Lung (tissue), 12 donors: Measurements from ENCODE around the gene SECTM1. TPM values are rescaled to one million over a fixed set of nuclear protein-coding genes. Genes with fewer than 3 reads are reported as not detected.

ENCODE experiments used
- ATAC-seq: fragments of 200-7000 bp; cut with Tn5 transposase; one replicate; pipeline ENCODE4 v1.9.1; 2020; ENCODE audit warnings: moderate number of reproducible peaks; ENCODE audit not compliant: insufficient read depth, low FRiP score
- DNase-seq, 3 donors: peaks; one replicate each; pipeline ENCODE4 v3.0.0-alpha.2; 2013 to 2017
- H3K27ac ChIP-seq, 2 donors: one replicate each; pipeline ENCODE4 v1.5.1; 2013; ENCODE audit warnings: mild to moderate bottlenecking in 2 of 2, moderate library complexity in 2 of 2, control low read depth in 1 of 2, inconsistent platforms in 1 of 2, low read depth in 1 of 2, low read length in 1 of 2
- H3K27me3 ChIP-seq, 3 donors: one replicate each; pipeline ENCODE4 v1.5.1; 2013; ENCODE audit warnings: low read length in 2 of 3; ENCODE audit not compliant: control insufficient read depth in 3 of 3, insufficient read depth in 3 of 3
- H3K36me3 ChIP-seq, 4 donors: one replicate each; pipeline ENCODE4 v1.5.1; 2013; ENCODE audit warnings: low read length in 4 of 4, mild to moderate bottlenecking in 1 of 4, moderate library complexity in 1 of 4; ENCODE audit not compliant: control insufficient read depth in 4 of 4, insufficient read depth in 4 of 4
- H3K4me1 ChIP-seq, 5 donors: one replicate each; pipeline ENCODE4 v1.5.1; 2013; ENCODE audit warnings: low read length in 5 of 5, mild to moderate bottlenecking in 2 of 5, moderate library complexity in 1 of 5; ENCODE audit not compliant: control insufficient read depth in 5 of 5, insufficient read depth in 5 of 5
- H3K4me3 ChIP-seq: one replicate; pipeline ENCODE4 v1.5.1; 2013; ENCODE audit warnings: mild to moderate bottlenecking, control low read depth, moderate library complexity
- H3K9ac ChIP-seq, 2 donors: one replicate each; pipeline ENCODE4 v1.5.1; 2013; ENCODE audit warnings: low read length in 2 of 2, control low read depth in 1 of 2; ENCODE audit not compliant: insufficient read depth in 1 of 2
- H3K9me3 ChIP-seq, 4 donors: one replicate each; pipeline ENCODE4 v1.5.1; 2013; ENCODE audit warnings: low read length in 3 of 4, mild to moderate bottlenecking in 1 of 4, moderate library complexity in 1 of 4; ENCODE audit not compliant: control insufficient read depth in 4 of 4, insufficient read depth in 3 of 4
- WGBS, 2 donors: extraction: QIAGEN DNeasy Blood & Tissue Kit; methylation state at CpG; one replicate each; pipeline ENCODE4 v1.1.7; 2013; 5-methylcytosine and 5-hydroxymethylcytosine counted together
- polyA plus RNA-seq, 2 donors: library from polyadenylated mRNA; stranded (reverse); fragments of 200-250 nt; gene quantifications; one replicate each; pipeline ENCODE4 v1.2.1, GENCODE V29; 2013
- total RNA-seq, 2 donors: library from RNA; depleted of rRNA in 1 of 2; stranded (reverse); fragments of >200 nt in 1 of 2; gene quantifications; one replicate each; pipeline ENCODE4 v1.2.1, GENCODE V29; 2014 to 2021
- TF ChIP-seq, protein P1 (sequence below): IDR thresholded peaks from 2 replicates; pipeline ENCODE4 v1.5.1; 2012; ENCODE audit warnings: mild to moderate bottlenecking; ENCODE audit errors: control extremely low read depth, extremely low read depth
- donor health status: control.
- donor health status: control.
- donor health status: Bipolar disorder and iron deficiency.
- donor health status: healthy.
- donor health status: DM: yes; HTN: yes; CAD: no.

Gene SECTM1
- total and polyA plus RNA-seq, 4 donors = 12.5 to 68.6 (median 26.4) TPM

DNA sequence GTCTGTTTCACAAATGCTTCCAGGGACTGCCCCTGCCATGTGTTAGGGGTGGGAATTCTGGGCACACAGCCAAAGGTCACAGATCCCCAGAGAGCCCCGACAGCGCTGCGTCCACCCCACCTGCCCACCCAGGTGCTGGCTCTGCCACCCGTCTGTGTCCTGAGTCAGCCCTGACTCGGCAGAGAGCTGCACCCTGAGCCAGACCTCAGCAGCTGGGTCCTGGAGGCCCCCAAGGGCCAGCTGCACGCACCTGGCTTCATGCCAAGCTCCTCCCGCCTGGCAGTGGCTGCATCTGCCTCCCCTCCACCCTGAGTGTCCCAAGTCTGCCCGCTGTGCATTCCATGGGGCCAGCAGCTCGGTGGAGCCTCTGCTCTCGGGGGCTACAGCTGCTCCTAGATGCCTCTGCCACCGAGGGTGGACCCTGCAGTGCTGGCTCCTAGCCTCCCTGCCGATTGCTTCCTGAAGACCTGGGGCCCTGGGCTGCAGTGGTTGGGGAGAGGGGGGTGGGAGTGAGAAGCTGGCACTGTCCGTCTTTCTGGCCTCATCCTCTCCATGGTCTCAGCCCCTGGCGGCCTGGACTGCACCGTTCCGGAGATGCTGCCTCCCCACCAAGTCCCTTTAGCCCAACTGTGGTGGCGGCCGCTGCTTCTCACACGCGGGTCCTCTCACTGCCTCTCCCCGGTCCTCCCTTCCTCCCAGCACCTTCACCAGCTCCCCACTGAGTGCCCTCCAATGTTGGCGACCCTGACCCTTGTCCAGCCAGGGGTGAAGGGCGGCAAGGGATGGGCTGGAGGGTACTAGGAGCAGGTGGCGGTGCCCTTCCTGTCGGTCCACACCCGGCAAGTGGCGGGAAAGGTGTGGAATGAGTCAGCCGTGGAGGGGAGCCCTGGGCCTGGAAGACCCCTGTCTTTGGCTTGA lies 3.0 kb downstream of the SECTM1 start:
- H3K27ac ChIP-seq = no peak overlapping the region
- peaks cover 0 to 3% (median 0%) of the 10 kb centered on the region in 4 donors for H3K36me3 ChIP-seq
- H3K9me3 ChIP-seq = no peaks in the 10 kb centered on the region
- TF ChIP-seq, protein P1, sequence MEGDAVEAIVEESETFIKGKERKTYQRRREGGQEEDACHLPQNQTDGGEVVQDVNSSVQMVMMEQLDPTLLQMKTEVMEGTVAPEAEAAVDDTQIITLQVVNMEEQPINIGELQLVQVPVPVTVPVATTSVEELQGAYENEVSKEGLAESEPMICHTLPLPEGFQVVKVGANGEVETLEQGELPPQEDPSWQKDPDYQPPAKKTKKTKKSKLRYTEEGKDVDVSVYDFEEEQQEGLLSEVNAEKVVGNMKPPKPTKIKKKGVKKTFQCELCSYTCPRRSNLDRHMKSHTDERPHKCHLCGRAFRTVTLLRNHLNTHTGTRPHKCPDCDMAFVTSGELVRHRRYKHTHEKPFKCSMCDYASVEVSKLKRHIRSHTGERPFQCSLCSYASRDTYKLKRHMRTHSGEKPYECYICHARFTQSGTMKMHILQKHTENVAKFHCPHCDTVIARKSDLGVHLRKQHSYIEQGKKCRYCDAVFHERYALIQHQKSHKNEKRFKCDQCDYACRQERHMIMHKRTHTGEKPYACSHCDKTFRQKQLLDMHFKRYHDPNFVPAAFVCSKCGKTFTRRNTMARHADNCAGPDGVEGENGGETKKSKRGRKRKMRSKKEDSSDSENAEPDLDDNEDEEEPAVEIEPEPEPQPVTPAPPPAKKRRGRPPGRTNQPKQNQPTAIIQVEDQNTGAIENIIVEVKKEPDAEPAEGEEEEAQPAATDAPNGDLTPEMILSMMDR = no peak
- H3K27me3 ChIP-seq = peaks cover 0 to 22% (median 4%) of the 10 kb centered on the region in 3 donors
- H3K4me1 ChIP-seq = peaks cover 0 to 39% (median 20%) of the 10 kb centered on the region in 5 donors
- DNase-seq (peak; percentile 84 to 89 (median 88)), ATAC-seq (no peak)
- 47 to 51% methylated on average over 23 to 28 of the region's 28 CpGs for WGBS, 2 donors
- H3K9ac ChIP-seq = peak overlapping the region in 1 of 2 donors; percentile 11
- H3K4me3 ChIP-seq = no peak overlapping the region

DNA sequence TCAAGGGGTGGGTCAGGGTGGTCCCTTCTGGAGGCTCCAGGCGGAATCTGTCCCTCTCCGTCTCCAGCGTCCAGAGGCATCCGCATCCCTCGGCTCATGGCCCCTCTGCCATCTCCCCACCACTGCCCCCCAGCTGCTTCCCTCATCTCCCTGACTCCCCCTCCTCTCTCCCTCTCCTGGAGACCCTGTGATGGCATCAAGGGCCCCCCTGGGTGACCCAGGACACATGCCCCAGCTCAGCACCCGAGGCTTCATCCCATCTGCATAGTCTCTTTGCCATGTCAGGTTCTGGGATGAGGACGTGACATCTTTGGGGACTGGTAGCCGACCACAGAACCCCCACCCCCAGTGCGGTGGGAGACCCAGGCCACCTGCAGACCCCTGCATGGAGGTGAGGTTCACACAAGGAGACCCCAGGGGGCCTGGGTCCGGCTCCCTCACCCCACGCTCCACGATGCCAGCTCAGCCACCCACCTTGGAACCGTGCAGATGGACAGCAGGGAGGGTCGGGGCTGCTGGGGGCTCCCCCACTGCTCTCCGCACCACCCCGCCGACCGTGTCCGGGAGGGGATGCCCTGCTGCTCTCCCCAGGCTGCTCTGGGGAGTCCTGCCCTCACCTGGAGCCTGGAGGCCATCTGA lies 3.8 kb downstream of the SECTM1 start:
- peak overlapping the region in 1 of 2 donors; percentile 11 for H3K9ac ChIP-seq
- peaks cover 0 to 4% (median 0%) of the 10 kb centered on the region in 4 donors for H3K36me3 ChIP-seq
- TF ChIP-seq, protein P1 = no peak
- ATAC-seq = no peak
- 76 to 81% methylated on average over 18 to 19 of the region's 19 CpGs for WGBS, 2 donors
- H3K4me3 ChIP-seq = no peak overlapping the region
- H3K27me3 ChIP-seq = peaks cover 0 to 22% (median 4%) of the 10 kb centered on the region in 3 donors
- DNase-seq = no peak
- H3K27ac ChIP-seq = no peak overlapping the region
- peaks cover 0 to 33% (median 20%) of the 10 kb centered on the region in 5 donors for H3K4me1 ChIP-seq
- no peaks in the 10 kb centered on the region for H3K9me3 ChIP-seq

DNA sequence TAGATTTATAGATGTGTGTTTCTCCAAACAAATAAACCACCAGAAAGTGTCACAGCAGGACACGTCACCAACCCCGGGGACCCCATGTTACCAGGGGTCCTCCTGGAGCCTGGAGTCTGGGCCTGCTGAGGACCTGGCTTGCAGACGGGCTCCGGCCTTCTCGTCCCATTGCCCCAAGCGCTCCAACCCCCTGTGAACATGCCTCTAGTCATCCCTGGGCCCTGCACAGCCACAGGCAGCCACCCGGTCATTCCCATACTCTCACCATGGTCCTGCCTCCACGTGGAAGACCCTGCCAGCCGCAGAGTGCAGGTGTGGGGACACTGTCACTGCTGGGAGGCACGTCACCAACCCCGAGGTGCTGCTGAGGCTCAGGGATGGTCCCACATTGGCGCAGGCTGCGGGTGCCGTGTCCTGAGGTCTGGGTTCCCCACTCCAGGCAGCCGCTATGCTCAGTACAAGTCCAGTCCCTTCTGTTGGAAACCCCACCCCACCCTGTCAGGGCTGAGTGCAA lies 4.5 kb downstream of the SECTM1 start:
- no peaks in the 10 kb centered on the region for H3K9me3 ChIP-seq
- H3K4me1 ChIP-seq = peaks cover 0 to 29% (median 15%) of the 10 kb centered on the region in 5 donors
- no peak overlapping the region for H3K9ac ChIP-seq
- TF ChIP-seq, protein P1 = no peak
- H3K4me3 ChIP-seq = no peak overlapping the region
- no peak for ATAC-seq
- peaks cover 0 to 18% (median 4%) of the 10 kb centered on the region in 3 donors for H3K27me3 ChIP-seq
- no peak for DNase-seq
- peaks cover 0 to 4% (median 0%) of the 10 kb centered on the region in 4 donors for H3K36me3 ChIP-seq
- no peak overlapping the region for H3K27ac ChIP-seq
- 90 to 92% methylated on average over 15 of the region's 15 CpGs for WGBS, 2 donors
